Measurements from ENCODE around the gene DONSON. TPM values are rescaled to one million over a fixed set of nuclear protein-coding genes. Genes with fewer than 3 reads are reported as not detected.

The DONSON gene
- total and polyA plus RNA-seq, 9 of the 15 experiments (the other 6 are each of a cell fraction or from before 2014, with no cell fraction given): 26.7 to 124 (median 62.6) TPM

DNA sequence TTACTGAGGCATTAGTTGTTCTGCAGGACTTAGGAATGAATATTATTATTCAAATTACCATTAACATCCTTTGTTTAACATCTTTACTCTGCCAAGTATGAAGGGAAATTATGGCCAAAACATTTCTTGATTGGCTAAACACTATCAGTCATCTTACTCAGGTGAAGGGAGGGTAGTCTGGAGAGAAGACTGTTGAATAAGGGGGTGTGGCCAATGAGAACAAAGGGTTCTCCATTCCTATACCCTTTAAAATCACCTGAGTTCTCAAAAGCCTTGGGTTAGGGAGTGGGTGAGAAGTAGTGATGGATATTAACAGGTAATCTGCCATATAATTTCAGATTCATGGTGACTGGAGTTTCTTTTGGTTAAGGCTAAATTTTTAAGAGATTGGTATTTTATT, 33.8 kb upstream of the DONSON start (continued):
- no peak for TF ChIP-seq HDAC6 (IDR thresholded peaks at IDR 0.05; ENCODE audit: low read depth, low read length)
- TF ChIP-seq, protein P1, sequence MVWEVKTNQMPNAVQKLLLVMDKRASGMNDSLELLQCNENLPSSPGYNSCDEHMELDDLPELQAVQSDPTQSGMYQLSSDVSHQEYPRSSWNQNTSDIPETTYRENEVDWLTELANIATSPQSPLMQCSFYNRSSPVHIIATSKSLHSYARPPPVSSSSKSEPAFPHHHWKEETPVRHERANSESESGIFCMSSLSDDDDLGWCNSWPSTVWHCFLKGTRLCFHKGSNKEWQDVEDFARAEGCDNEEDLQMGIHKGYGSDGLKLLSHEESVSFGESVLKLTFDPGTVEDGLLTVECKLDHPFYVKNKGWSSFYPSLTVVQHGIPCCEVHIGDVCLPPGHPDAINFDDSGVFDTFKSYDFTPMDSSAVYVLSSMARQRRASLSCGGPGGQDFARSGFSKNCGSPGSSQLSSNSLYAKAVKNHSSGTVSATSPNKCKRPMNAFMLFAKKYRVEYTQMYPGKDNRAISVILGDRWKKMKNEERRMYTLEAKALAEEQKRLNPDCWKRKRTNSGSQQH (CRISPR knock-in tag; IDR thresholded peaks at IDR 0.05): no peak
- TF ChIP-seq TCF15 (CRISPR knock-in tag; IDR thresholded peaks at IDR 0.05): no peak

- no peak overlapping the region for H2AFZ ChIP-seq (ENCODE audit: low read depth, low read length)
- H4K20me1 ChIP-seq (replicated peaks; ENCODE audit: control insufficient read depth, insufficient read depth, low read length): no peaks in the 10 kb centered on the region
- H3K9me1 ChIP-seq (ENCODE audit: control insufficient read depth, insufficient read depth, low read length): no peaks in the 10 kb centered on the region
- no peak overlapping the region for H3K9ac ChIP-seq (ENCODE audit: insufficient read depth in 1 of 2, low read depth in 2 of 2, low read length in 2 of 2)
- ChIA-PET POLR2A (interaction anchor here (1.0 kb wide), 1 partner anchor 9 kb away, joined by 5 read pairs; no protein-coding TSS in a partner anchor), CTCF (ENCODE audit: low intra/inter-chr PET ratio) (no interaction called here)
- H3K36me3 ChIP-seq (ENCODE audit: control insufficient read depth, insufficient read depth, low read length): peaks cover 29% of the 10 kb centered on the region; the same call in 1 of the 3 replicates
- H3K27ac ChIP-seq (ENCODE audit: extremely low read depth, low read depth, low read length): no peak overlapping the region
- H3K4me1 ChIP-seq (replicated peaks in 1 of 2; ENCODE audit: control insufficient read depth in 2 of 2, insufficient read depth in 2 of 2, low read length in 2 of 2): peaks cover 0 to 4% of the 10 kb centered on the region in 2 experiments; a peak in 1 of 5 replicates
- 78% methylated on average over 4 of the region's 4 CpGs for WGBS (ENCODE audit: insufficient coverage, low coverage, missing lambda C conversion rate)
- intact Hi-C loops (cut with micrococcal nuclease) (no loop called here), in situ Hi-C loops (cut with MboI) (no loop called here)
- no peak for TF ChIP-seq HNRNPH1 (optimal IDR thresholded peaks at IDR 0.05; ENCODE audit: low read depth, low read length)
- TF ChIP-seq CEBPG (CRISPR knock-in tag; IDR thresholded peaks at IDR 0.05): no peak
- 0 out of 4 replicates have a peak, but pooled peaks of 1 of the 2 experiments have one; percentile 19 for TF ChIP-seq CEBPG (tag; conservative IDR thresholded peaks at IDR 0.05 in 1 of 2, IDR thresholded peaks at IDR 0.05 in 1 of 2)
- TSS peak; percentile 12 for BruUV-seq (replicated peaks)
- no peak overlapping the region for H3K4me2 ChIP-seq (ENCODE audit: insufficient read depth, low read length)
- H3K4me3 ChIP-seq: no peak overlapping the region
- FAIRE-seq (no peak), ATAC-seq (no peak), DNase-seq (ENCODE audit: extremely low read depth in 1 of 4, low spot score in 3 of 4) (no peak)
- H3K79me2 ChIP-seq (ENCODE audit: control insufficient read depth, insufficient read depth, low read length): no peaks in the 10 kb centered on the region
- H3K27me3 ChIP-seq (ENCODE audit: control insufficient read depth in 2 of 2, insufficient read depth in 2 of 2, low read length in 2 of 2): no peaks in the 10 kb centered on the region
- H3K9me3 ChIP-seq (replicated peaks; ENCODE audit: control insufficient read depth, insufficient read depth, low read depth, low read length): no peaks in the 10 kb centered on the region
Observed at GRCh38 chr21:33619726-33620125, 31.2 kb upstream of the DONSON start.
